Central memory CD8-positive, alpha-beta T cell (primary cell): ENCODE data around the gene MYL12B.
A peak's percentile ranks its signal among the peaks of the same experiment; 100 is the strongest.
"Not testable (repeated sequence)": the region's sequence is repeated elsewhere in the genome, so short reads cannot be mapped to it uniquely, and the experiment has no call there.

ENCODE experiments used
- ATAC-seq: fragments of 150-1000 bp; cut with Tn5 transposase; replicated peaks from 2 replicates; pipeline ENCODE4 v1.10.0; 2022; ENCODE audit warnings: mild to moderate bottlenecking, moderate FRiP score, moderate number of reproducible peaks; ENCODE audit not compliant: poor library complexity, severe bottlenecking; ENCODE audit errors: extremely low read depth
- DNase-seq, 2 donors: peaks; one replicate each; pipeline ENCODE4 v3.0.0; 2021; ENCODE audit warnings: low spot score in 2 of 2
- H3K27ac Mint-ChIP-seq: one replicate; pipeline ENCODE4 v1.8.0; 2022; ENCODE audit warnings: low read depth, mild to moderate bottlenecking, moderate library complexity, mixed read lengths
- H3K27me3 Mint-ChIP-seq: one replicate; pipeline ENCODE4 v1.8.0; 2022; ENCODE audit warnings: mixed read lengths
- H3K36me3 Mint-ChIP-seq: one replicate; pipeline ENCODE4 v1.8.0; 2022; ENCODE audit warnings: mild to moderate bottlenecking, moderate library complexity, mixed read lengths; ENCODE audit not compliant: insufficient read depth
- H3K4me1 Mint-ChIP-seq: one replicate; pipeline ENCODE4 v1.8.0; 2022; ENCODE audit warnings: mixed read lengths
- H3K4me3 Mint-ChIP-seq: one replicate; pipeline ENCODE4 v1.8.0; 2022; ENCODE audit warnings: mild to moderate bottlenecking, moderate library complexity, mixed read lengths
- H3K9me3 Mint-ChIP-seq: one replicate; pipeline ENCODE4 v1.8.0; 2022; ENCODE audit warnings: mixed read lengths

MYL12B gene

GRCh38 chr18:3297025-3297984 lies 35.4 kb downstream of the MYL12B start:
- H3K4me3 Mint-ChIP-seq: peak overlapping the region; percentile 94
- ATAC-seq (peak; percentile 99), DNase-seq (peak; percentile 86 to 89)
- H3K9me3 Mint-ChIP-seq: no peaks in the 10 kb centered on the region
- peaks cover 11% of the 10 kb centered on the region for H3K4me1 Mint-ChIP-seq
- no peaks in the 10 kb centered on the region for H3K36me3 Mint-ChIP-seq
- peak overlapping the region; percentile 76 for H3K27ac Mint-ChIP-seq
- H3K27me3 Mint-ChIP-seq: peaks cover 38% of the 10 kb centered on the region

DNA sequence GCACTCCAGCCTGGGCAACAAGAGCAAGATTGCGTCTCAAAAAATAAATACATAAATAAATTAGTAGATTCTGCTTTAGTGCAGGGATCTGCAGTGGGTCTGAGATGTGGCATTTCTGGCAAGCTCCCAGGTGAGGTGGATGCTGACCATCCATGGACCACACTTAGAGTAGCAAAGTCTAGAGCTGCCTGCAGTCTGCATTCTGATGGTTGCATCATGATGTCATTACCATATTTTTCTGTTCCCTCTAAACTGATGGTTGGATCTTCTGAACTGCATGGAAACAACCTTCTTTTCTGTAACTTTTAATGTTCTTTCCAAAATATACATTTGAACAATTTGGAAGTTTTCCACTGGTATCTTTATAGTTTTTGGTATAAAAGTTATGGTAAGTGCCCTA lies 42.9 kb downstream of the MYL12B start:
- no peaks in the 10 kb centered on the region for H3K36me3 Mint-ChIP-seq
- peak overlapping the region; percentile 64 for H3K27ac Mint-ChIP-seq
- H3K4me3 Mint-ChIP-seq: no peak overlapping the region
- no peak for ATAC-seq
- no peaks in the 10 kb centered on the region for H3K9me3 Mint-ChIP-seq
- peaks cover 7% of the 10 kb centered on the region for H3K4me1 Mint-ChIP-seq
- no peak for DNase-seq
- peaks cover 29% of the 10 kb centered on the region for H3K27me3 Mint-ChIP-seq

GRCh38 chr18:3305354-3305762 lies 43.4 kb downstream of the MYL12B start:
- Mint-ChIP-seq H3K9me3 (no peaks in the 10 kb centered on the region), H3K36me3 (no peaks in the 10 kb centered on the region), H3K4me1 (peaks cover 7% of the 10 kb centered on the region), H3K27me3 (peaks cover 23% of the 10 kb centered on the region), H3K27ac (peak overlapping the region; percentile 64), H3K4me3 (no peak overlapping the region)
- ATAC-seq (peak; percentile 99), DNase-seq (peak in 1 of 2 donors; percentile 33)

GRCh38 chr18:3305933-3306332 lies 44.0 kb downstream of the MYL12B start:
- Mint-ChIP-seq H3K36me3 (no peaks in the 10 kb centered on the region), H3K9me3 (no peaks in the 10 kb centered on the region), H3K27me3 (peaks cover 18% of the 10 kb centered on the region), H3K4me3 (no peak overlapping the region), H3K4me1 (peaks cover 7% of the 10 kb centered on the region), H3K27ac (peak overlapping the region; percentile 19)
- no peak for DNase-seq
- ATAC-seq: no peak

DNA sequence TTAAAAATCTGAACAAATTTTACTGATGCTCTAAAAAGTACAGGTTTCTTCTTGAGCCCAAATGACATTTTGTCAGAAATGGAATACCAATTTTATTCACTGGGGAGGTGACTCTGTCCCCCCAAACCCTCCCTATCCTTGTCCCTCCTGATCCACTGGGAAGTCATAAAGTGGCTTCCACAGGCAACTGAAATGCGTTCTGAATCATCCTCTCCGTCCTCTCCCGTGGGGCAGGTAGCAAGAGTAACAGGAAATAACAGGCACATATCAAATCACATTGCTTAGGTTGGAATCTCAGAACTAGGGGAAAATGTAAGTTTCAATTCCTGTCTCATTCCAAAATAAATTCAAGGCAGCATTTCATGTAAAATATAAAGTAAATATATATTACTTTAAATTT lies 44.5 kb downstream of the MYL12B start:
- H3K27ac Mint-ChIP-seq: peak overlapping the region; percentile 19
- H3K9me3 Mint-ChIP-seq: no peaks in the 10 kb centered on the region
- H3K27me3 Mint-ChIP-seq: peaks cover 13% of the 10 kb centered on the region
- ATAC-seq (no peak), DNase-seq (no peak)
- no peak overlapping the region for H3K4me3 Mint-ChIP-seq
- H3K36me3 Mint-ChIP-seq: no peaks in the 10 kb centered on the region
- peaks cover 7% of the 10 kb centered on the region for H3K4me1 Mint-ChIP-seq

DNA sequence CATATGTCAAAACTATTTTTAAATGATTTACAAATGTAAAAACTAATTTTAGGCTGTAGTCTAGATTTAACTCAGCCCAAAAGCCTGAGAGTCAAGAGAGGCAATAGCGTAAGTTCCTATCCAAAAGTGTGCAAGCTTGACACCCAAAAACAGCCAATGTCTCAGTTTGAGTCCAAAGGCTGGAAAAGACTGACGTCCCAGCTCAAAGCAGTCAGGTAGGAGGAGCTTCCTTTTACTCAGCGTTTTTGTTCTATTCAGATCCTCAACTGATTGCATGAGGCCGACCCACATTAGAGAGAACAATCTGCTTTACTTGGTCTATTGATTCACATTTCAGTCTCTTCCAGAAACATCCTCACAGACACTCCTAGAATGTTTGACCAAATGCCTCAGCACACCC lies 51.8 kb downstream of the MYL12B start:
- Mint-ChIP-seq H3K9me3 (no peaks in the 10 kb centered on the region), H3K27ac (no peak overlapping the region), H3K4me1 (no peaks in the 10 kb centered on the region), H3K36me3 (no peaks in the 10 kb centered on the region), H3K27me3 (peaks cover 11% of the 10 kb centered on the region), H3K4me3 (no peak overlapping the region)
- ATAC-seq (no peak), DNase-seq (no peak)

- H3K27ac Mint-ChIP-seq, ATAC-seq, H3K4me3 Mint-ChIP-seq, H3K36me3 Mint-ChIP-seq, H3K4me1 Mint-ChIP-seq, H3K9me3 Mint-ChIP-seq, DNase-seq: not testable (repeated sequence)
- H3K27me3 Mint-ChIP-seq: peaks cover 11% of the 10 kb centered on the region
Observed at GRCh38 chr18:3315344-3315743, 53.4 kb downstream of the MYL12B start.

DNA sequence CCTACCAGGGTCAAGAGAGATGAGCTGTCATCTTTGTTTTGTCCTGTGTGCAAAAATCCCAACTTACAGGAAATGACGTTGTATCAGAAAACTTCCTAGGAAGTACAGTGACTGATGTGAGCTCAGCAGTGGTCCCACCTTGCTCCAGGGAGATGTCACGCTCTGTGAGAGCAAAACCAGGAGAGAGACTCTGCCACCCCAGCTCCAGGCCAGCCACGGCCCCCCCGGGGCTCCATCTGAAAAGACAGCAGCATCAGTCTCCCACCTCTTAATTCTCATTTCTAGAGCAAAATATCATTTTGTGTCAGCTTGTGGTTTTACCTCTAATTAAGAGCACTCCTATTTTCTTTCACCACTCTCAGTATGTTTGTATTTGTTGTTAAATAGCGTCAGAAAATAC lies 57.5 kb downstream of the MYL12B start:
- ATAC-seq: no peak
- Mint-ChIP-seq H3K27me3 (peaks cover 11% of the 10 kb centered on the region), H3K4me3 (no peak overlapping the region), H3K36me3 (no peaks in the 10 kb centered on the region), H3K27ac (no peak overlapping the region), H3K9me3 (no peaks in the 10 kb centered on the region), H3K4me1 (no peaks in the 10 kb centered on the region)
- no peak for DNase-seq

GRCh38 chr18:3319894-3320454 lies 58.0 kb downstream of the MYL12B start:
- DNase-seq (no peak), ATAC-seq (no peak)
- Mint-ChIP-seq H3K36me3 (no peaks in the 10 kb centered on the region), H3K4me1 (no peaks in the 10 kb centered on the region), H3K27ac (no peak overlapping the region), H3K4me3 (no peak overlapping the region), H3K27me3 (peaks cover 11% of the 10 kb centered on the region), H3K9me3 (no peaks in the 10 kb centered on the region)

GRCh38 chr18:3321133-3321812 lies 59.3 kb downstream of the MYL12B start:
- H3K36me3 Mint-ChIP-seq: no peaks in the 10 kb centered on the region
- no peaks in the 10 kb centered on the region for H3K9me3 Mint-ChIP-seq
- no peak overlapping the region for H3K4me3 Mint-ChIP-seq
- H3K27me3 Mint-ChIP-seq: peaks cover 6% of the 10 kb centered on the region
- no peak for ATAC-seq
- no peak overlapping the region for H3K27ac Mint-ChIP-seq
- H3K4me1 Mint-ChIP-seq: no peaks in the 10 kb centered on the region
- no peak for DNase-seq

GRCh38 chr18:3323900-3324299 lies 62.0 kb downstream of the MYL12B start:
- DNase-seq (no peak), ATAC-seq (no peak)
- no peak overlapping the region for H3K27ac Mint-ChIP-seq
- H3K9me3 Mint-ChIP-seq: no peaks in the 10 kb centered on the region
- peaks cover 12% of the 10 kb centered on the region for H3K27me3 Mint-ChIP-seq
- no peaks in the 10 kb centered on the region for H3K36me3 Mint-ChIP-seq
- no peak overlapping the region for H3K4me3 Mint-ChIP-seq
- no peaks in the 10 kb centered on the region for H3K4me1 Mint-ChIP-seq
